HG03095 (cell line): ENCODE data around the gene TMEM240.
"Not testable (repeated sequence)": the region's sequence is repeated elsewhere in the genome, so short reads cannot be mapped to it uniquely, and the experiment has no call there.

Source experiments
- ATAC-seq: cut with Tn5 transposase; IDR thresholded peaks from one replicate; pipeline ENCODE4 v1.9.1; 2021; ENCODE audit warnings: moderate library complexity; ENCODE audit not compliant: unreplicated experiment

Gene TMEM240

DNA sequence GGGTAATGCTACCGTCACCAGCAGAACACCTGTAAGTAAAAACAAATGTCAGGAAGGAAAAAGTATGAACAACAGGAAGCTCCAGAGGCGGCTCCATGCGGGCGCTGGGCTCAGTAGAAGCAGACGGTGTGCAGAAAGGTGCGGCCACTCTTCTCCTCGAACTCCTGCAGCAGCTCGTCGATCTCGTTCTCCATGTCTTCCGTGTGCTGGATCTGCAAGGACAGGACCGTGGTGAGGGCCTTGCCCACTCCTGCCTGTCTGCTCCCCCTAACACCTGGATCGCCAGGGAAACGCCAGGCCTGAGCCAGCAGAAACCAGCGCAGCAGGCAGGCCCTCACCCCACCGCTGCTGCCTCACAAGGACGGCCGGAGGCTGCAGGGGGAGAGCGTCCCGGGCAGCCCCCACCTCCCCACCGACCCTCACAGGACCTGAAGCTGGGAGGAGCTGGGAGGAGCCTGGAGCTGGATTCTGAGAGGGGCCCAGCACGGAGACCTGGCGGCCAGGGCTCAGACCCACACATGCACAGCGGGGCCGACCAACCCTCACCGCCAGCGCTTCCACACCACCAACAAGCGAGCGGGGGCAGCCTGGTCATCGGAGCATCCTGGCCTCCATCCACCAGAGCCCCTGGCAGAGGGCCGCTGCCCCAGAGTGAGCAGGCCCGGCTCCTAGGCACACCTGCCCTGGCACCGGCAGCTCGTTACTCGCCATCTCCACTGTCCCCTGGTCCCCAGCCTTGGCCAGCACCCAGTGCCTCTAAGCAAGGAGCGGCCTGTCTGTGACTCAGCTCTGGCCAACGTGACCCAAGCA, 1.7 kb upstream of the TMEM240 start:
- ATAC-seq: no peak

DNA sequence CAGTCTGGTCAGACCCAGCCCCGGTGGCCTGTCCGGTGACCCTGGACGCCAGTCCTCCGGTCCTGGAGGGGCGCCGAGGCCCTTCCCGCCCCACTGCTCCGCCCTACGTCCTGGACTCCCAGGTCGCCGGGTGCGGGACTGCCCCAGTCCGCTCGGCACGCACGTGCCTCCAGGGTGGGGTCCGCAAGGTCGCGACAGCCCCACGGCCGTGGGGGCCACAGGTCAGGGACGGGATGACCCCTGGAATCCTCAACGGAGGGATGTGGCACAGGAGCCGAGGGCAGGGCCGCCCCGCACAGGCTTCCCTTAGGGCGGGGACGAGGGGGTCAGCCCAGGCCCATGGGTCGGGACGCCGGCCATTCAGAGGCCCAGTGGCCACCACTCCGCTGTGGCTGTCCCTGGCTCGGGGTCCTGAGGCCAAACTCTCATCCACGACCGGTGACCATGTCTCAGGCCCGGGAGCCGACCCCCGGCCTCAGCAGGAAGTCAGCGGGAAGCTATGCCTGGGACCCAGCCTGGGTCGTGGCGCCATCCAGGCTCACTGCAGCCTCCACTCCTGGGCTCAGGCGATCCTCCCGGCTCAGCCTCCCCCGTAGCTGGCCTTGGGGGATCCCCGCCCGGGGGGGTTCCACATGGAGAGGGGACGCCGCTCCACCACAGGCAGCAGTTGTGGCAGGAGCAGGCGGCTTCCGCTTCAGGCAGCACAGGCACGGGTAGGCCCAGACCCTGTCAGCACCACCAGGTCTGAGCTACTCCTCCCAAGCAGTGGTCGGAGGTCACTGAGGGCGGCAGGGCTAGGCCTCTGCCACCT, 599 bp upstream of the TMEM240 start:
- ATAC-seq: no peak

DNA sequence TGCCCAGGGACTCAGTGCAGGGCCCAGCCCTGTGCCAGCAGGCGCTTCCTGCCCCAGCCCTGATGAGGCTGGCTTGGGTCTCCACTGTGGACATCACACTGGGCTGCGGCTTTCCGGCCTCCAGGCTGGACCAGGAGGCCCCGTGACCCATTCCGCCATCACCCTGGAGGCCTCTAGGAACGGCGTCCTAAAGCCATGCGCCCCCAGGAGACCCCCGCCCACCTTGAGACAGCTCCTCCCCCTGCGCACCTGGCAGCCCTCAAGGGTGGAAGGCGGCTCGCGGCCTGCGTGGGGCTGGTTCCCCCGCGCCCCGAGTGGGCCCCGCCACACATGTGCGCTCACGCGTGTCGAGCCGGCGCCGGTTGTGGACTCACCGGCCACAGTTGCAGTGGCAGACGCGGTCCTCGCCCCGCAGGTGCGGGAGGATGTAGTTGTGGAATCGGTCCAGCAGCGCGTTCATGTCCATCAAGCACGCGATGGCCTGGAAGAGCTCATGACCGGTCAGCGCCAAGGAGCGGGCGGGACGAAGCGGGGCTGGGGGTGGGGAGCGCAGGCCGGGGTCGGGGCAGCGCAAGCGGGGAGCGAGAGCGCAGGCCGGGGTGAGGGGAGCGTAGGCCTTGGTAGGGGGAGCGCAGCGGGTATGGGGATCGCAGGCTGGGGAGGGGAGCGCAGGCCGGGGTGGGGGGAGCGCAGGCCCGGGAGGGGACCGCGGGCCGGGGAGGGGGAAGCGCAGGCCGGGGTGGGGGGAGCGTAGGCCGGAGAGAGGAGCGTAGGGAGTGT, 924 bp downstream of the TMEM240 start:
- no peak for ATAC-seq

DNA sequence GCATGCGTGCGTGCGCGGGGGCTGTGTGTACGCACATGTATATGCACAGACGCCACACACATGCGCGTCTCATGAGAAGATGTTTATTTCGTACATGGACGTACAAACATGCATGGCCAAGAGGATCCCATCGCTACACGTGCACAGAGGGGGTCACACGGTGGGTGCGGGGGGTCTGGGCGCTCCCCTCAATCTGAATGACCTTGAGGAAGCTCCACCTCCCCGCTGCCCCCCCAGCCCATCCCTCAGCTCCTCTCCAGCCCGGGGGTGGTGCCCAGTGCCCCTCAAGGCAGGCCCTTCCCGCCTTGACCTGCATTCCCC, 1.5 kb downstream of the TMEM240 start:
- no peak for ATAC-seq

DNA sequence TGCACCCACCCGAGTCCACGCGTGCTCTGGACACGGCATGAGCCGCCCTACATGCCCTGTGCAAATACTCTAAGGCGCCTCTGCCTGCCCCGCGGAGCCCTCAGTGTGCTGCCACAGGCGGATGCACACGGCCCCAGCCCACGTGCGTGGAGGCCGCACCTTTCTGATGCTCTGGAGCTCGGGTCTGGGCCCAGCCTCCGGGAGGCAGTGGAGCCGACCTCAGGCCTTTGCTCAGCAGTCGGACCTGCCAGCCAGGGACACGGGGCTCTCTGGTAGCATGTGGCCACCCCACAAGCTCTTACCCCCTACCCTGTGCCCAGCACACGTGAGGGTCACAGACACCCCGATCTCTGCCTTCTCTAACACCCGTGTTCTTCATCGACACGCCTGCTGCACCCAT, 2.1 kb downstream of the TMEM240 start:
- ATAC-seq: no peak

DNA sequence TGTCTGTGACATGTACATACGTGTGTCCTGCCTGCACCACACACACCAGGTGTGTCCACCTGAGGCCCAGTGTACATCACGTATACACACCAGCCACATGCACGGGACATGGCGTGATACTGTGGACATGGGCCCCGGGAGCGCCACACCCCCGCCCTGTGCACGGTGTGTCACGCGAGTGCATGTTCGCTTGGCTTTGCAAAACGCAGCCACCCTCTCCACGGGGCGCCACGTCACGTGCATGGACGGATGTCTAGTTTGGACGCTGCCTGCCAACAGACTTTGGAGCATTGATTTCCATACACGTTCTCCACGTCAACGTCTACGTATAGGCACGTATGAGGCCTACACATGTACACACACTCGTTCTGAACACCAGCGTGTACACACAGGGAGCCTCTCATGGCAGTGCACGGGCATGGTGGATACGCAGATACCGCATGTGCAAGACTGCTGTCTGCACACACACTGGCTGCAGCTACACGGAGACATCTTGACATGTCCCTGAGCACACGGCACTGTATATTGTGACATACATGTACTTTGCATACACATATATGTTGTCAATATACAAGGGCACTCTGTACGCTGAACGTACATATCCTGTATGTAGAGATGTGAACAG, 2.7 kb downstream of the TMEM240 start:
- no peak for ATAC-seq

DNA sequence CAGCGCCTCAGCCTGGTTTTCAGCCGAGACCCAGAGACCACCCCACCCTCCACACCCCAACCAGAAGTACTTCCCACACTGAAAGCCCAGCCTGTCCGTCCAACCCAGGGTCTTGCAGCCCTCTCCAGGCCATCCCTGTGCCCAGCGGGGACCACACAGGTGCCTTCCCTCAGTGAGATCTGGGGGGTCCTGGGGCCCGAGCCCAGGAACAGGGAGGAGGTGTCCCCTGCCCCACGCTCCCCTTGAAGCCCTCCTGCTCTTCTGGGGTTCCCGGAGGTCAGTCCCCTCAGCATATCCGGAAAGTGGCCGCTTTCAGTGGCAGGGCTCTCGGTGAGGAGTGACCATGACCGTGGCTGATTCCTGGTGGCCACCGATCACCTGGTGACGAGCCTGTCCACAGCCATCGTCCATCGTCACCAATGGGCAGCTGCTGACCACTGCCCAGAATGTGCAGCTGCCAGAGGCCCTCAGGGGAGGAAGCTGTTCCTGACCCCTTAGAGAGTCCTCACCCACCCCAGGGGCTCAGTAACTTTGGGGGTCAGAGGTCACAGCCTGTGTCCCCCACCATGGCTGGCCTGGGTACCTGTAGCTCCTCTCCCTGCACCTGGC, 3.4 kb downstream of the TMEM240 start:
- no peak for ATAC-seq

DNA sequence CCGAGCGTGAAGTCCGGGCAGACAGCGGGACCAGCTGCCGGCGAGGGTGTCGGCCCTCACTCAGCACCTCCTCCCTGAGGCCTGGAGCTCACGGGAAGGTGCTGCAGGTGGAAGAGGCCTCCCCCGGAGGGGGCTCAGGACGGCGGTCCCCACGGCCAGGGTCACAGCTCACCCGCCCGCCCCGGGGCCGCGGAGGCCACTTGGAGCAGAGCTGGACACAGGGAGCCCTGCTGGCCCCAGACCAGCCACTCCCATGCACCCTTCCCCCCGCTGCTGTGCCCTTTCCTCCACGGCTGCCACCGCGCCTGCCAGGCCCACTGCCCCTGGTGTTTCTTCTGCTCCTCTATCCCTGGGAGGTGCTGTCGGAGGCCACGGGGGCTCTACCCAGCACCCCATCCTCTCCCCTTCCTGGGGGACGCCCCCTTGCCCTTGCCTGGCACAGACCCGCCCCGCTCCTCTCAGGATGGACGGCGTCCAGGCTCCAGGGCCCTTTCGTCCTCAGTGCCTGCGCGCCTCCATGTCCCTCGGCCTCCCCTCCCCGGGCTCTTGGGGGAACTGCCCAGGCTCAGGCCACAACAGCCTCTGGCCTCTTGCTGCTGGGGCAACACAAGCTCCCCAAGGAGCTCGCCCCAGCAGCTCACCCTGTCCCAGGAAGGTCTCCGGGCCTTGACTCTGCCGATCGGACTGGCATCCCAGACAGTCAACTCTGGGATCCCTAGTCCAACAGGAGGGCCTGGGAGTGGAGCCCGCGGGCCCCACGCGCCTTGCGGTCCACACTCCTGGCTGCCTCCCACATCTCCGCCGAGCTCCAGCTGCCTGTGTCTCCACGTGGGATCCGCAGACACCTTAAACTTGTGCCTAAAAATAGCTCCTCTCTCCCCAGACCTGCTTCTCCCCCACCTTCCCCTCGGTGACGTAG, 4.1 kb downstream of the TMEM240 start:
- no peak for ATAC-seq

DNA sequence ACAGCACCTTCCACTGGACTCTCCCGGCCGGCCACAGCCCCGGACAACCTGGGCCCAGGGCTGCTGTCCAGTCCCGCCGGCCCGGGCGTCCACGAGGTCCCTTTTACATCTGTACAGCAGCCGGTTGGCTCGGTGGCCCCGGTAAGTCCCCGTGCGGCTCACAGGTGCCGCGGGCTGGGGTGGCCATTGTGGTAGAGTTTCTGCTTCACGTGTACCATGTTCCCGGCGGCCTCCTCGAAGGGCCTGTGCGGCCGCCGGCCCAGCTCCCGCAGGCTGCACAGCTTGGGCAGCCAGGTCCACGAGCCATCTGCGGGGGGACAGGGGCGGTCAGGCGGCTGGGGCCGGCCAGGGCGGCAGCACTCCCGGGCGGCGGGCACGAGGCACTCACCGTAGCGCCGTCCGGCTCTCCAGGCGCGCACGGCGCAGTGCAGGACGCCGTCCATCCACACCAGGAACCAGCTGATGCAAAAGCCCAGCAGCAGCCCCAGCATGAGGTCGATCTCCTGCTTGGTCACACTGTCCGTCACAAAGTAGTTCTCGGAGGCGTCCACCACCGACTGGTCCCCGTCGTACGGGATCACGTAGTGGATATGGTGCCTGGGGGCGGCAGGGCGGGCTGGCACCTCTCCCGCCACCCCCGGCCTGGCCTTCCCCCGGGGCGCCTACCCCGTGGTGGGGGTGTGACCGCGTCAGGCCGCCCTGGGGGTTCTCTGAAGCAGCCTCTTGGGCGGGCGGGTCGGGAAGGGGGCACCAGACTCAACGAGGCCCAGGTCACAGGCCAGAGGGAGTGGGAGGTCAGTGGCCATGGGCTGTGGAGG, 5.0 kb downstream of the TMEM240 start:
- no peak for ATAC-seq

DNA sequence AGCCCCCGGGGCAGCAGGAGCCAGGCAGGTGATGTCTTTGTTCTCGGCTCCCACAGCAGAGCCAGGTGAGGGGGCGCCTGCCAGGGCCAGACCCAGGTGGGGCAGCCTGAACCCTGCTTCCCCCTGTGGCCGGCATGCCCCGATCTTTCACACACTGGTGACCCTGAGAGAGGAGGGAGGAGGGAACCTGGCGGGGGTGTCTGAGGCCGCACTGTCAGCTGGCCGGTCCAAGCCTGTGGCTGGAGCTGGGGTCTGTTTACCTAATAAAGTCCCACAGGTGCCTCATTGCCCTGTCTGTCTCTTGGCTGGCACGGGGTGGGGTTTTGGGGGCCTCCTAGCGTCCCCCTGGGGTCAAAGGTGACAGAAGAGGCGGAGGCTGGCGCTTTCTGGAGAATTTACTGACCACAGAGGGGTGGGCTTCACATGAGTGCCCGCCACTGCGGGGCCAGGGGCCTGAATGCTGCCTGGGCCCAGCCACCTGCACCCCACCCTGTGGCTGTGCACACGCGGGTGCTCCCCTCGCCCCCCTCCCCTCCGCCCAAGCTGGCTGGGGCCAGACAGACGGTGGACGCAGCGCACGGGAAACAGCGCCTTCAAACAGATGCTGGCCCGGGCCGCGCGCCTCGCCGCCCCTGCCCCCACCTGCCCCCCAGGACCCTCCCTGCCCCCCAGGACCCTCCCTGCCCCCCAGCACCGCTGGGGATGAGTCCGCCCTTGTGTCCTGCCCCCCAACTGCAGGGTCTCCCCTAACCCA, 5.8 kb downstream of the TMEM240 start:
- no peak for ATAC-seq

DNA sequence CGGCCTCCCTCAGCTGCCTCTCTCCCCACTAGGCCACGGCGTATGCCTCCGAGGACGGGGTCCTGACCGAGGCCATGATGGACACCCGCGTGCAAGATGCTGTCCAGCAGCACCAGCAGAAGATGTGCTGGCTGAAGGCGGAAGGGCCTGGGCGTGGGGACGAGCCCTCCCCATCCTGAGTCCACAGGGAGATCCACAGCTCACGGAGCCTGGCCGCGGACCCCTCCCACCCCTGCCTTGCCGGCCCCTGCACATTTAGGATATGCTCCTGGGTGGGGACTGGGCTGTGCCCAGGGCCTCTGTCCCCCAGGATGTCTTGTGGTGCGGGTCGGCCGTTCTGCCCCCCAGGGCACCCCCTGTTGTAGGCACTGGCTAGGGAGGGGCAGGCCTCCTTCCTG, 6.5 kb downstream of the TMEM240 start:
- ATAC-seq: not testable (repeated sequence)

DNA sequence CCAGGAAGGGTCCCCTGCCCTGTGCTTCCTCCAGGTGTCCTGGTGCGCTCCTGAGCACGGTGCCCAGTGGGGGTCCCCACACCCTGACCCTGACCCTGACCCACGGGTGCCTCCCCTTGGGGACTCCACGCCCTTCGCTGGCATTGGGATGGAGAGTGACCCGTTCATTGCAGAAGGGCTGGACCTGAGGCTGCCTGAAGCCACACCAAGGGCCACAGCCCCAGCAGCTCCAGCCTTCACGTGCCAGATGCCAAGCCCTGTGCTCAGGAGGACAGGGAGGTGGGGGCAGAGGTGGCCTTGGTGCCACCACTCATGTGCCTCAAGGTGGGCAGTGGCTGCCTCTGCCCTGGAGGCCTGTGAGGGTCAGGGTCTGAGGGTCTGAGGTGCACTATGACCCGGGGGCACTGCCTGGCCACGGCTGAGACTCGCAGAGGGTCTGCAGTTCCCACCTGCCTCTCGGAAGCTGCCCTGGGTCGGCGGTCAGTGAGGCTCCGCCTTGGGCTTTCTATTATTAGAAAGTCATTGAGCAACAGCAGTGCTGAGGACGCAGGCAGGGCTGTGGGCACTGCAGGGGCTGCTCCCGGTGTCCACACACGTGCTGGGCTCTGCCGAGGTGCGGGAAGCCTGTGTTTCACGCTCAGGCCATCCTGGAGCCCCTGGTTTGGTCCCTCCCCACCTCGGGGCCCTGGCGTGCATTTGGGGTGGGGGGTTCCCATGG, 7.1 kb downstream of the TMEM240 start:
- not testable (repeated sequence) for ATAC-seq

DNA sequence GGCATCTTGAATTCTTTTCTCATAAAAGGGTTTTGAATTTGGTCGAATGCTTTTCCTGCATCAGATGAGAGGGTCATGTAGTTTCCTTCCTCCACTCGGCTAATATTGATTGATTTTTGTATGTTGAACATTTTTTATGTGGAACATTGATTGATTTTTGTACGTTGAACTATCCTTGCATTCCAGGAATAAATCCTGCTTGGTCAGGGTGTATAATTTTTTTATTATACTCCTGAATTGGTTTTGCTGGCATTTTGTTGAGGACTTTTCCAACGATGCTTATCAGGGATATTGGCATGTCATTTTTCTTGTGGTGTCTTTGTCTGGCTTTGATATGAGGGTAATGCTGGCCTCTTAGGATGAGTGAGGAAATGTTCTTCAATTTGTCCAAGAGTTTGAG, 8.5 kb downstream of the TMEM240 start:
- ATAC-seq: no peak

DNA sequence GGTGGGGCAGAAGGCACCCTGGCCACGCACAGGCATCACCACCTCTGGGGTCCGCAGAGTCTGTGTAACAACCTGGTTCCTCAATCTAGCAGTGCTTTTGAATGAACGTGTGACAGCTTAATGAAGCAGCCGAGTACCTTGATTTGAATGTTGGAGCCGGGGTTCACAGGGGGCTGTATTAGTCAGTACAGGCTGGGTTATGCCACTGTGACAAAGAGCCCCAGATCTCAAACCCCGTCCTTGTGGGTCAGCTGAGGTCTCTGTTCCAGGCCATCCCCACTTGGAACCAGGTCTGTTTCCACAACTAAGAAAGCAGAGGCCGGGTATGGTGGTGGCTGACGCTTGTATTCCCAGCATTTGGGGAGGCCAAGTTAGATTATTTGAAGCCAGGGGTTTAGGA, 10.5 kb downstream of the TMEM240 start:
- ATAC-seq: no peak

DNA sequence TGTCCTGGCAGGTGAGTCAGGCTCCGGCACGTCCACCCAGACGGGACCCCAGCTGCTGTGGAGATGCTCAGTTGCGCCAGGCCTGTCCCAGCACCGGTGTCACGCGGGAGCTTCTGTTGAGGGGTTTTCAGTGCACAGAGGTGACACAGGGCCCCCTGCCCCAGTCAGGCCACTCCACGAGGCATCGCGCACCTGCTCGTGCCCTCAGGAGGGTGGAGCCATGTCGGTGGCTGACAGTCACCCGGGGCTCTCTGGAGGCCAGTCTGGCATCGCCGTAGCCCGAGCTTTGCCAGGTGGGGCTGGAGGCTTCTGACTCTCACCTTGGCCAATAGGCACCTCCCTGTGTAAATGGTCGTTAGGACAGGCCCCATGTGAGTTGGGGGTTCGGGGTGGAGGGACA, 11.1 kb downstream of the TMEM240 start:
- ATAC-seq: no peak

DNA sequence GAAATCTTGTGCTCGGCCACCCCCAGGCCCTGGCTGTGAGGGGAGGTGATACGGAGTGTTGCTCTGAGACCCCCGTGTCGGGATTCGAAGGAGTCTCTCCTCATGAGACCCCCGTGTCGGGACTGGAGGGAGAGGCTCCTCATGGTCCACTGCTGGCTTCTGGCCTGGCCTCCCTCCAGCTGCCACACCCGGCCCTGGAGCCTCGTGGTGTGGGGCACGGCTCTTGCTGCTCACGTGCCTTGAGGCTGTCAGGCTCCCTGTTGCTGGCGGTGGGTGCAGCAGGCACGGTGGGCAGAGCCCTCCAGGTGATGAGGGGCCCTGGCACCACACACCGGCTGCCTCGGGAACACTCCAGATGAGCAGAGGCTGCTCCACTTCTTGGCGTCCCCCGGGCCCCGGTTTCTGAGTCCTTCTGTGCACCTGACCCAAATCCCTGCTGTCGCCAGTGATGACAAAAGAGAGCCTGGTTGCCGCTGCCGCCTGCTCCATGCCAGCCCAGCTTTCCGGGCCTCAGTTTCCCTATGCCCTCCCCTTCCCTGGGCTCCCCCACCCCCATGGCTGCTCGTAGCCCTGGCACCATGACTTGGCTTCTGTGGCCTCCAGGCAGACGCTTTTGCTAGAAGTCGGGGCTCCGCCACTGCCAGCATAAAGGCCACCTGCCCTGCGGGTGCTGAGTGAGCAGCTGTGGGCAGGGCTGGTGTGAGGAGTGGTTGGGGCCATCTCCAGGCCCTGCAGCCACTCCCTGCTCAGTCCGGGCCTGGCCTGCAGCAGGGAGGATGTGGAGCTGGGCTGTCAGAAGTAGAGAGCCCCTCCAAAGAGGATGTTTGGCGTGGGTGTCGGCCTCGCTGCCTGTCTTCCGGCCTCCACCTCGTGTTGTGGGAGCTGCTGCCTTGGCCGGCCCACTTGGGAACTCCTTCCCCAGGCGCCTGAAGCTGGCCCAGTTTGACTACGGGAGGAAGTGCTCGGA, 11.8 kb downstream of the TMEM240 start:
- ATAC-seq: no peak
